22Rv1 (cell line): ENCODE data around the gene PLEK.

ENCODE experiments used
- ZFX ChIP-seq: fragments of 450-650 bp; IDR thresholded peaks from 2 replicates; pipeline ENCODE4 v1.6.1; 2017; ENCODE audit warnings: antibody characterized with exemption, borderline replicate concordance
- TF ChIP-seq, protein P1 (sequence below): fragments of 450-650 bp; IDR thresholded peaks from 2 replicates; pipeline ENCODE4 v1.5.1; 2017; ENCODE audit warnings: mild to moderate bottlenecking

DNA sequence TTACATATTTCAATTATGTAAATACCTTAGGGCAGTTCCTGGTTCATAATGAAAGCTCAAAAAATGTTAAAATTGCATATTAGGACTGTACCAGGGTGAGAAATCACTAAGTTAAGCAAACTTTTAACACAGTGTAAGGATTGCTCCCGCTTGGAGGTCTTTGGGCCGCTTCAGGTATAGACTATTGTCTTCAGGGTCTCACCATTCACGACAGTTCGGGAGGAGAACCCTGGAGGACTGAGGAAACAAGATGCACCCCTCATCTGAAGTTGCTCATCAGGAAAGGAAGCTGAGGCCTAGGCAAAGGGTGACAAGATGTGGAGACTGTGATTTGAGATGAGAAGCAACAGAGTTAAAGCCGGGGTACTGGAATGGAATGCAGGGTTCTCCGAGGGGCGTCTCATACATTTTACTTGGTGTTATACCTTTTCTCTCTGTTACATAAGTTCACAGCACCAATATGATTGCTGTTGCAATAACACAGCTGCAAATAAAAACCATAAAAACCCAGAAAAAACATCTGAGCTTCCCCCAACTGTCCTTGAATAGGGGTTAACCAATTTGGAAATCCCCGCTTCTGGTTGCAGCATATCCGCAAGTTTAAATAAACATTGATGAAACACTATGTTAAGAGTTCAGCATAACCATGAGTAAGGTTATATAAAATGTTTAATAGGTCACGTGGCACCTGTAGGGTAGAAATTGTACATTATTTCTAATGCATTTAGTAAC lies 61.9 kb downstream of the PLEK start:
- TF ChIP-seq, protein P1, sequence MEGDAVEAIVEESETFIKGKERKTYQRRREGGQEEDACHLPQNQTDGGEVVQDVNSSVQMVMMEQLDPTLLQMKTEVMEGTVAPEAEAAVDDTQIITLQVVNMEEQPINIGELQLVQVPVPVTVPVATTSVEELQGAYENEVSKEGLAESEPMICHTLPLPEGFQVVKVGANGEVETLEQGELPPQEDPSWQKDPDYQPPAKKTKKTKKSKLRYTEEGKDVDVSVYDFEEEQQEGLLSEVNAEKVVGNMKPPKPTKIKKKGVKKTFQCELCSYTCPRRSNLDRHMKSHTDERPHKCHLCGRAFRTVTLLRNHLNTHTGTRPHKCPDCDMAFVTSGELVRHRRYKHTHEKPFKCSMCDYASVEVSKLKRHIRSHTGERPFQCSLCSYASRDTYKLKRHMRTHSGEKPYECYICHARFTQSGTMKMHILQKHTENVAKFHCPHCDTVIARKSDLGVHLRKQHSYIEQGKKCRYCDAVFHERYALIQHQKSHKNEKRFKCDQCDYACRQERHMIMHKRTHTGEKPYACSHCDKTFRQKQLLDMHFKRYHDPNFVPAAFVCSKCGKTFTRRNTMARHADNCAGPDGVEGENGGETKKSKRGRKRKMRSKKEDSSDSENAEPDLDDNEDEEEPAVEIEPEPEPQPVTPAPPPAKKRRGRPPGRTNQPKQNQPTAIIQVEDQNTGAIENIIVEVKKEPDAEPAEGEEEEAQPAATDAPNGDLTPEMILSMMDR = no peak
- TF ChIP-seq ZFX = no peak
